ENCODE measurements around the gene KIAA1328.
"Not testable (repeated sequence)": the region's sequence is repeated elsewhere in the genome, so short reads cannot be mapped to it uniquely, and the experiment has no call there.

The KIAA1328 gene

GRCh38 chr18:37162551-37162950 lies 333.6 kb downstream of the KIAA1328 start:
- DNase-seq: no peak

DNA sequence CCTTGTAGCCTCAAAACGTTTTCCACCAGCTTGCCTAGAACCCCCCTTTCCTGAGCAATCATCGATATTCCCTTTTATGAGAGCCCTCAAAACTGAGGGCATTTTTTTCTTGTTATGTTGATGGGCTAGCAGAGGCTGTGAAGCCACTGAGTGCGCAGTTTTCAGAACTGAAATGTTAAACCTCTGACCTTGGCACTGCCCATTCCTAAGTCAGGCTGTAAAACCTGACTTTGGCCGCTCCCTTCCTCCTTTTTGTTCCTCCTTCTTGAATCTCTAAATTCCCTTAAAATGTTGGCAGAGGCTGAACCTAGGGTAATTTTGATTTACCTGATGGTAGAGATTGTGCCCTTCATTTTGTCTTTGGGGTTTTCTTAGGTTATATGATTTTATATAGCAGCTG lies 334.2 kb downstream of the KIAA1328 start:
- DNase-seq: no peak

- no peak for DNase-seq
Observed at GRCh38 chr18:37166491-37166890, 337.6 kb downstream of the KIAA1328 start.

- DNase-seq: not testable (repeated sequence)
Observed at GRCh38 chr18:37166966-37167365, 338.0 kb downstream of the KIAA1328 start.

GRCh38 chr18:37170984-37171383 lies 342.1 kb downstream of the KIAA1328 start:
- no peak for DNase-seq

- no peak for DNase-seq
Observed at GRCh38 chr18:37173384-37173783, 344.5 kb downstream of the KIAA1328 start.

DNA sequence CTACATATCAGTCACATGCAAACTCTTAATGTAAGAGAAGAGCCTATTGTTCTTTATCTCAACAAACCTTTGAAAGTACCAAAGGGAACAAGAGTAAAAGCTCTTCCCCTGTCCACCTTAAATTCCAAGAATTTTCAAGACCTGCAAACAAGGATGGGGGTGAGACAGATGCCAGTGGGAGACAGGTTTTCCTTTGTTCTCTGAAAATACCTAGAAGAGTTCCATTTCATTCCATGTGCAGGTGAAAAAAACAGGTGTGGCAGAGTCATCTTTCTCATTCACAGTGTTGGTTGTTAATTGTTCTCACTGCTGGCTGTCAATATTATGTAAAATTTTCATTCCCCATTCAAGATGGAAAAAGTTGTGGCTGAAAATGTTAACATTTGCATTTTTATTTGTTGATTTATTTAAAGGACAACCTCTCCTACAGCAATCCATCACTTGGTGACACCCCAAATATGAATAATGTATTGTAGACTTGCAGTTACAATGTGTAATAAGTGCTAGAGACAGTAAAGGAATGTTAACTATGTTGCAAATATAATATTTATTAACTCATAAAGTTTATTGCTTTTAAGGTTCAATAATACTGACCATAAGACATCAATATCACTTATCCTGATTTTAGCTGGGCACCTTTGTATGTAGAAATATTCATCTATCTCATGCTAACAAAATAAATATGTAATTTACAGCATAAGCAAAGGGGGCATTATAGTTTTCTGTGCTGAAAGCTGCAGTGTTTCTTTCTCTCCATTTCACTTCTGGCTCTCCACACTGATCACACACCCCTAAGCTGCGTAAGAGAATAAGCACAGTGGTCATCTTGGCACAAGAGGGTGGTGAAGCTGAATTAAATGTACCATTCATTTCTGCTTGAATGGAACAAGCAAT lies 347.0 kb downstream of the KIAA1328 start:
- DNase-seq: no peak

DNA sequence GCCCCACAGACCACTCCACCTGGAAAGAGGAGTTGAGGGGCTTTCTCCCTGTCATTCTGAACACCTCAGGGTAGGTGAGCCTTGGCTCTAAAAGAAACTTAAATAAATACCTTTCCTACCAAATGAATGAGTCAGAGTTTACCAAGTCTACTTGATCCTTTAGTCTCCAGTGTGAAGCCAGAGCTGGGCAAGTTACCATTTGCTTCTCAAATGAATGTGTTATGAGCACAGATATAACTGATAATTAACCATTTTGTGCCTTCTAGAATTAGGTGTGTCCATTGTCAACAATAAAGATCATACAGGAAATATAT lies 347.7 kb downstream of the KIAA1328 start:
- no peak for DNase-seq

DNA sequence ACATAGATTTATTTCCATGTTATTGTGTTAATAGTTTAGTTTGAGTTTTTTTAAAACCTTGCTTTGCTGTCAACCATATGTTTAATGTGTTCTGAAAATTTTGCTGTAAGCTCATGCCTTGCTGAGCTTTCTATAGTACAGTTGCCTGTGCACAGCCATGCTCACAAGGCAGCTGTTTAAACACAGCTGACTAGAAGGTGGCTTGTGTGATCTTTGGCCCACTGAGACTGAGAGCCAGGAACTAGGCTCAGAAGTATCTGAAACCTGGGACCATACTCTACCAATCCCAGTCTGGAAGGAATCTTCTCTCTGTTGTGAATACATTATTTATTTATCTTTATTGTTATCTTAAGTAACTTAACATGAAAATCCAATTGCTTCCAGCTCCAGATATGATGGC lies 350.5 kb downstream of the KIAA1328 start:
- no peak for DNase-seq

DNA sequence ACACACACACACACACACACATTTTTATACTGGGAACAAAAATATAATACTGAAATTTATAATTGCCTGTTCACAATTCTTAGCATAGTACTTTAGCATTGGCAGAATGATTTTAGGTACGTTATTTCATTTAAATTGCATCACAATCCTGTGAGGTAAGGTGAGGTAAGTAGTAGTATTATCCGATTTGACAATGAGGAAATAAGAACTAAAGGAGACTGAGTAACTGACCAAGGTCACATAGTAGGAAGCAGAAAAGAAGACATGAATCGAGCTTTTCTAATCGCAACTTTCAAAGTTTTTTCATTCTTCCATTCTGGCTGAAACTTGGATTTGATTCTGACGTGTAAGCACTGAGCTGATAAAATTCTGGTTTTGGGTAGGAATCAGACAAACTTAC lies 351.2 kb downstream of the KIAA1328 start:
- no peak for DNase-seq

DNA sequence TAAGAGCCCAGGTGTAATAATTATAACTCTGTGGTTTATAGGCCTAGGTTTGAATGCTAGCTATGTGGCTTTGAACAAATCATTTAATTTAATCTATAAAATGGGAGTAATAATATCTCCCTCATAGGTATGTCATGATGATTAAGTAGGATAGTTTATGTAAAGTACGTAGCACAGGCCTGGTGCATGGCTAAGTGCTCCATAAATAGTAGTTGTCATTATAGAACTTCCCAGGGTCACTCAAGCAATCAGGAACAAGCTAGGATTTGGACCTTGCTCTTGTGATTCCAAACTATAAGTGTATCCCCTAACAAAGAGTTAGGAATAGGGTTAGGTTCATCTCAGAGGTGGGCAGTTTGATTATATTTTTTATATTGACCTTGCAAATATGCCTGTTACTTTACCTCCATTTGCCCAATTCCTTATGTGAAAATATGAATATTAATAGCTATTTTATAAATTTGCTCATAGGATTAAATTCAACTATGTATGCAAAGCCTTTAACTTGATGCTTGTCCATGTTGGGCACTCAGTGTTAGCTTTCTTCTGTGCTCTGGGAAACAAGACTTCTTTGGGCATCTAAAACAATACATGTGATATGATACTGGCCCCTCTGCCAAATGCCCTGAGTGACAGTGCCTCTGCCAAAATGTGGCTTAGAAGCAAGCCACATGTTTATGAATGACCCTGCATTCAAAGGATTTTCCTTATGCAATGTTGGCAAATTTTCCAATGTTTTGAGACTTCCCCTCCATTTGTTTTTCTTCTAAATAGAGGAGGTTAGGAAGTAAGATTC lies 353.6 kb downstream of the KIAA1328 start:
- no peak for DNase-seq

- DNase-seq: no peak
Observed at GRCh38 chr18:37184209-37184868, 355.4 kb downstream of the KIAA1328 start.

- no peak for DNase-seq
Observed at GRCh38 chr18:37188016-37188791, 359.3 kb downstream of the KIAA1328 start.

GRCh38 chr18:37199741-37200140 lies 370.8 kb downstream of the KIAA1328 start:
- DNase-seq: no peak

DNA sequence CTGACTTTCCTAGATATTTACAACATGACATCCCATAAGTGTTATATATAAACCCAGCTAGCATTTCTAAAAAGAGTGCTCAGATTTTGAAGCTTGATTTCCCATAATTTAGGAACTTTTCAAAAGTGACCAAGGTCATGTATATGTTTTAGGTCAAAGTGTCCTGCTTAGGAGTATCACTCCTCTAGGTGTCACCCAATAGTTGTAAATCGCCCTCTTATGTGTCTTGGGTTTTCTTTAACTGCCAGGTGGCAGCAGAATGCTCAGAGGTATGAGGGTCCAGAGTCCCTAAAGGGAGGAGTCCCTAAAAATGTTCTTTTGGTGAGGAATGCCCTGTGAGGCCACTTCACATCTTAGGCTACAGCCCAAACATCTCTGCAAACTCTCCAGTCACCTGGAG lies 378.4 kb downstream of the KIAA1328 start:
- DNase-seq: no peak

- DNase-seq: no peak
Observed at GRCh38 chr18:37210781-37211180, 381.9 kb downstream of the KIAA1328 start.

- no peak for DNase-seq
Observed at GRCh38 chr18:37218022-37218590, 389.2 kb downstream of the KIAA1328 start.

DNA sequence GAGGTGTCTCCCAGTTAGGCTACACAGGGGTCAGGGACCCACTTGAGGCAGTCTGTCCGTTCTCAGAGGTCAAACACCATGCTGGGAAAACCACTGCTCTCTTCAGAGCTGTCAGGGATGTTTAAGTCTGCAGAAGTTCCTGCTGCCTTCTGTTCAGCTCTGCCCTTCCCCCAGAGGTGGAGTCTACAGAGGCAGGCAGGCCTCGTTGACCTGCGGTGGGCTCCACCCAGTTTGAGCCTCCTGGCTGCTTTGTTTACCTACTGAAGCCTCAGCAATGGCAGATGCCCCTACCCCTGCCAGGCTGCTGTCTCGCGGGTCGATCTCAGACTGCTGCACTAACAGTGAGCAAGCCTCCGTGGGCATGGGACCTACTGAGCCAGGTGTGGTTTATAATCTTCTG lies 390.3 kb downstream of the KIAA1328 start:
- DNase-seq: no peak

GRCh38 chr18:37222354-37222998 lies 393.5 kb downstream of the KIAA1328 start:
- no peak for DNase-seq

- no peak for DNase-seq
Observed at GRCh38 chr18:37222999-37223378, 394.1 kb downstream of the KIAA1328 start.

DNA sequence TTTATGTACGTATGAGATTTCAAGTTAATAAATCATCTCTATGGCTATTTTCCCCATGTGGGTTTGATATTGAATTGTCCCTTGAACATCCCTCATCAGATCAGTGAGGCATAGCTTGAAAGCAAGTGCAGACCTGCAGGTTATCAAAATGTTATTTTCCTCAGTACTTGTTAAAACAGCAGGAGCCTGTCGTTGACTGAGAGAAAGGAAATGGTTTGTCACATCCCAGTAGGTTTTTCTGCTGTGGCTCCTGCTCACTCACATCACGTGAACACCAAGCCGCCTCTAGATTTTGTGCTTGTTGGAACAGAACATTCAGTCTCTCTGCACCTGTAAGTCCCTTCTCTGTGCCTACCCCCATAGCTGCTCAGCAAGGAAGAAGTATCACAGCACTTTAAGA lies 396.4 kb downstream of the KIAA1328 start:
- DNase-seq: no peak

GRCh38 chr18:37230768-37231167 lies 401.8 kb downstream of the KIAA1328 start:
- no peak for DNase-seq

Data from SW 1271 (cell line).